Esophagus squamous epithelium (tissue), 4 donors: ENCODE results near the gene SLC7A6OS.

Experiments used
- POLR2A ChIP-seq, 4 donors: fragments of 450-650 bp; IDR thresholded peaks; one replicate each; pipeline ENCODE4 v1.6.1; 2017; ENCODE audit warnings: antibody characterized with exemption in 4 of 4, mild to moderate bottlenecking in 4 of 4, moderate library complexity in 3 of 4
- TF ChIP-seq, protein P1 (sequence below), 6 experiments: fragments of 450-650 bp in 4 of 6; fragments of 200-600 bp in 2 of 6; sonication (generic) in 2 of 6; IDR thresholded peaks; one replicate each; pipeline ENCODE4 v1.5.1; 2016 to 2019; ENCODE audit warnings: antibody characterized with exemption in 6 of 6, mild to moderate bottlenecking in 4 of 6, moderate library complexity in 4 of 6

GRCh38 chr16:68273459-68273858, 37.3 kb downstream of the SLC7A6OS start:
- no peak for TF ChIP-seq POLR2A (IDR thresholded peaks at IDR 0.05)
- TF ChIP-seq, protein P1, sequence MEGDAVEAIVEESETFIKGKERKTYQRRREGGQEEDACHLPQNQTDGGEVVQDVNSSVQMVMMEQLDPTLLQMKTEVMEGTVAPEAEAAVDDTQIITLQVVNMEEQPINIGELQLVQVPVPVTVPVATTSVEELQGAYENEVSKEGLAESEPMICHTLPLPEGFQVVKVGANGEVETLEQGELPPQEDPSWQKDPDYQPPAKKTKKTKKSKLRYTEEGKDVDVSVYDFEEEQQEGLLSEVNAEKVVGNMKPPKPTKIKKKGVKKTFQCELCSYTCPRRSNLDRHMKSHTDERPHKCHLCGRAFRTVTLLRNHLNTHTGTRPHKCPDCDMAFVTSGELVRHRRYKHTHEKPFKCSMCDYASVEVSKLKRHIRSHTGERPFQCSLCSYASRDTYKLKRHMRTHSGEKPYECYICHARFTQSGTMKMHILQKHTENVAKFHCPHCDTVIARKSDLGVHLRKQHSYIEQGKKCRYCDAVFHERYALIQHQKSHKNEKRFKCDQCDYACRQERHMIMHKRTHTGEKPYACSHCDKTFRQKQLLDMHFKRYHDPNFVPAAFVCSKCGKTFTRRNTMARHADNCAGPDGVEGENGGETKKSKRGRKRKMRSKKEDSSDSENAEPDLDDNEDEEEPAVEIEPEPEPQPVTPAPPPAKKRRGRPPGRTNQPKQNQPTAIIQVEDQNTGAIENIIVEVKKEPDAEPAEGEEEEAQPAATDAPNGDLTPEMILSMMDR (IDR thresholded peaks at IDR 0.05): no peak
